A673 (cell line): ENCODE measurements around the gene ABCG5.

Experiments used
- EZH2 ChIP-seq: fragments of 200-600 bp; sonication (generic); IDR thresholded peaks from 2 replicates; pipeline ENCODE4 v1.6.1; 2017; ENCODE audit warnings: borderline replicate concordance, low read depth, mild to moderate bottlenecking, mixed read lengths, antibody characterized with exemption, low read length; ENCODE audit not compliant: poor library complexity, severe bottlenecking
- TF ChIP-seq, protein P1 (sequence below): fragments of 300-800, 200-600 bp; sonication (generic); conservative IDR thresholded peaks from 2 replicates; pipeline ENCODE4 v1.5.1; 2017; ENCODE audit warnings: low read depth, mild to moderate bottlenecking, antibody characterized with exemption, low read length, moderate library complexity, mixed read lengths

DNA sequence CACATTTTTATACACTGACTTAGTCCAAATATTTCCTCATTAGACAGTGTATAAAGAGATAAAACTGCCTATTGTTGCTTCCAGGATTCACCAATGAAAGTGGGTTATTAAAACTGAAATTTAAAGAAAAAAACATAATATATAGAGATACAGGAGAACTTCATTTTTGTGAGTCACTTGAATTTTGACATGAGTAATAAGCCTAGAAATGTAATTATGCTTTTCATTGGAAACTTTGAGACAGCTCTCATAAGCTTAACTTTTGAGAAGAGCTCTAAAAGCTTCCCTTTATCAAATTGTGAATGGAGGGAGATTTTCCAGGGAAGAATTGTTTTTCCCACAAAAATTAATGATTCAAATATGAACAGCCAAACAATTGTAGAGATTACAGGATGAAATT, 50.7 kb downstream of the ABCG5 start:
- TF ChIP-seq, protein P1, sequence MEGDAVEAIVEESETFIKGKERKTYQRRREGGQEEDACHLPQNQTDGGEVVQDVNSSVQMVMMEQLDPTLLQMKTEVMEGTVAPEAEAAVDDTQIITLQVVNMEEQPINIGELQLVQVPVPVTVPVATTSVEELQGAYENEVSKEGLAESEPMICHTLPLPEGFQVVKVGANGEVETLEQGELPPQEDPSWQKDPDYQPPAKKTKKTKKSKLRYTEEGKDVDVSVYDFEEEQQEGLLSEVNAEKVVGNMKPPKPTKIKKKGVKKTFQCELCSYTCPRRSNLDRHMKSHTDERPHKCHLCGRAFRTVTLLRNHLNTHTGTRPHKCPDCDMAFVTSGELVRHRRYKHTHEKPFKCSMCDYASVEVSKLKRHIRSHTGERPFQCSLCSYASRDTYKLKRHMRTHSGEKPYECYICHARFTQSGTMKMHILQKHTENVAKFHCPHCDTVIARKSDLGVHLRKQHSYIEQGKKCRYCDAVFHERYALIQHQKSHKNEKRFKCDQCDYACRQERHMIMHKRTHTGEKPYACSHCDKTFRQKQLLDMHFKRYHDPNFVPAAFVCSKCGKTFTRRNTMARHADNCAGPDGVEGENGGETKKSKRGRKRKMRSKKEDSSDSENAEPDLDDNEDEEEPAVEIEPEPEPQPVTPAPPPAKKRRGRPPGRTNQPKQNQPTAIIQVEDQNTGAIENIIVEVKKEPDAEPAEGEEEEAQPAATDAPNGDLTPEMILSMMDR: no peak
- TF ChIP-seq EZH2: no peak
